HepG2 (cell line): ENCODE measurements around the gene SRPRB. TPM values are rescaled to one million over a fixed set of nuclear protein-coding genes. Genes with fewer than 3 reads are reported as not detected.

ENCODE experiments used
- ATAC-seq: fragments of 200-7000 bp; cut with Tn5 transposase; 3 replicates; pipeline ENCODE4 v1.9.1; 2020; ENCODE audit warnings: mild to moderate bottlenecking, moderate library complexity
- BruUV-seq: library from RNA; stranded (reverse); fragments of 400-500 nt; replicated peaks from 2 replicates; lab custom pipeline; 2021; lab: Mats Ljungman, UMichigan
- CTCF ChIA-PET: fragments of 300-600 bp; formaldehyde crosslinking; extraction: SDS; loops from one replicate; lab custom pipeline; 2021; ENCODE audit warnings: low total read pairs, inconsistent platforms, low intra/inter-chr PET ratio; lab: Yijun Ruan, JAX
- POLR2A ChIA-PET: fragments of 350-600 bp; sonication (Branson Sonifier 250); formaldehyde crosslinking; loops from one replicate; lab custom pipeline; 2020; ENCODE audit warnings: antibody characterized with exemption, inconsistent platforms; lab: Yijun Ruan, JAX
- DNase-seq: peaks from one replicate; pipeline ENCODE4 v3.0.0-alpha.2; 2015; ENCODE audit warnings: low spot score
- FAIRE-seq: peaks from 3 replicates; lab custom pipeline; 2011; peaks lifted over from hg19 to GRCh38; lab: Jason Lieb, UNC
- H2AFZ ChIP-seq: one replicate; pipeline ENCODE4 v1.6.1; 2011; ENCODE audit warnings: low read length, inconsistent platforms
- H3K27ac ChIP-seq: fragments of 300-600 bp; 3 replicates; pipeline ENCODE4 v1.8.0; 2011; ENCODE audit warnings: mixed run types, mild to moderate bottlenecking, mixed read lengths, low read length, inconsistent platforms; ENCODE audit not compliant: insufficient read depth; ENCODE audit errors: extremely low read length
- H3K27me3 ChIP-seq, 2 experiments: fragments of 200-600 bp in 1 of 2; 2 replicates in 1 of 2; 3 replicates in 1 of 2; pipeline versions ENCODE4 v1.6.0 to v1.8.0; 2011; ENCODE audit warnings: low read length in 2 of 2, mild to moderate bottlenecking in 2 of 2, moderate library complexity in 2 of 2, inconsistent platforms in 1 of 2; ENCODE audit not compliant: insufficient read depth in 2 of 2, control insufficient read depth in 1 of 2
- H3K36me3 ChIP-seq, 2 experiments: fragments of 200-600 bp in 1 of 2; replicated peaks in 1 of 2; 2 replicates in 1 of 2; 3 replicates in 1 of 2; pipeline versions ENCODE4 v1.5.1 to v1.8.0; 2011; ENCODE audit warnings: low read length in 2 of 2, inconsistent platforms in 1 of 2; ENCODE audit not compliant: insufficient read depth in 2 of 2, control insufficient read depth in 1 of 2
- H3K4me1 ChIP-seq: 2 replicates; pipeline ENCODE4 v1.5.1; 2012; ENCODE audit warnings: low read length, inconsistent platforms; ENCODE audit not compliant: insufficient read depth
- H3K4me2 ChIP-seq: 2 replicates; pipeline ENCODE4 v1.6.0; 2011; ENCODE audit warnings: low read depth, low read length, inconsistent platforms
- H3K4me3 ChIP-seq, 3 experiments: fragments of 200-600 bp in 1 of 3; sonication (generic), shearing (Covaris generic) in 1 of 3; replicated peaks in 1 of 3; 2 replicates each; pipeline ENCODE4 v1.5.1; 2011 to 2016; ENCODE audit warnings: low read length in 3 of 3, inconsistent platforms in 2 of 3, low read depth in 2 of 3, mild to moderate bottlenecking in 2 of 3, control low read depth in 1 of 3, mixed read lengths in 1 of 3; ENCODE audit not compliant: insufficient read depth in 1 of 3
- H3K79me2 ChIP-seq: one replicate; pipeline ENCODE4 v1.6.1; 2011; ENCODE audit warnings: low read length, inconsistent platforms; ENCODE audit not compliant: insufficient read depth
- H3K9ac ChIP-seq: 2 replicates; pipeline ENCODE4 v1.6.0; 2011; ENCODE audit warnings: mild to moderate bottlenecking, low read depth, low read length, inconsistent platforms; ENCODE audit not compliant: insufficient read depth
- H3K9me3 ChIP-seq: 2 replicates; pipeline ENCODE4 v1.5.1; 2012; ENCODE audit warnings: mild to moderate bottlenecking, low read length
- H4K20me1 ChIP-seq: 2 replicates; pipeline ENCODE4 v1.6.0; 2011; ENCODE audit warnings: inconsistent platforms, mild to moderate bottlenecking, low read length, moderate library complexity; ENCODE audit not compliant: insufficient read depth
- ETV6 ChIP-seq: sonication (generic); formaldehyde crosslinking; conservative IDR thresholded peaks from 2 replicates; pipeline ENCODE4 v1.4.0; 2020; ENCODE audit warnings: missing genetic modification reagents
- HDAC6 ChIP-seq: fragments of 200-600 bp; sonication (generic); IDR thresholded peaks from 2 replicates; pipeline ENCODE4 v1.7.0; 2017; ENCODE audit warnings: mild to moderate bottlenecking, antibody characterized with exemption, low read length, low read depth
- HES4 ChIP-seq: sonication (generic); formaldehyde crosslinking; IDR thresholded peaks from 2 replicates; pipeline ENCODE4 v1.9.0; 2021; ENCODE audit warnings: mild to moderate bottlenecking, missing genetic modification reagents, borderline replicate concordance
- MED13 ChIP-seq: sonication (generic); formaldehyde crosslinking; IDR thresholded peaks from 2 replicates; pipeline ENCODE4 v1.5.0; 2020; ENCODE audit warnings: missing genetic modification reagents
- MTF1 ChIP-seq: sonication (generic); formaldehyde crosslinking; IDR thresholded peaks from 2 replicates; pipeline ENCODE4 v1.5.0; 2020; ENCODE audit warnings: missing genetic modification reagents
- MYNN ChIP-seq: sonication (generic); formaldehyde crosslinking; IDR thresholded peaks from 2 replicates; pipeline ENCODE4 v1.4.0; 2020; ENCODE audit warnings: mild to moderate bottlenecking, low read depth, missing genetic modification reagents
- SMAD1 ChIP-seq: sonication (generic); formaldehyde crosslinking; IDR thresholded peaks from 2 replicates; pipeline ENCODE4 v1.4.0; 2020; ENCODE audit warnings: missing genetic modification reagents, low read depth, mild to moderate bottlenecking, borderline replicate concordance
- SP140L ChIP-seq: sonication (generic); formaldehyde crosslinking; IDR thresholded peaks from 2 replicates; pipeline ENCODE4 v1.4.0; 2020; ENCODE audit warnings: missing genetic modification reagents, borderline replicate concordance
- SP4 ChIP-seq: sonication (generic); formaldehyde crosslinking; IDR thresholded peaks from 2 replicates; pipeline ENCODE4 v1.8.1; 2023; ENCODE audit warnings: mild to moderate bottlenecking, missing genetic modification reagents
- XBP1 ChIP-seq: sonication (generic); formaldehyde crosslinking; IDR thresholded peaks from 2 replicates; pipeline ENCODE4 v1.5.0; 2020; ENCODE audit warnings: missing genetic modification reagents
- ZFP1 ChIP-seq: IDR thresholded peaks from 2 replicates; pipeline ENCODE4 v1.6.1; 2016
- ZMYM2 ChIP-seq: sonication (generic); formaldehyde crosslinking; IDR thresholded peaks from 2 replicates; pipeline ENCODE4 v1.8.0; 2022; ENCODE audit warnings: mild to moderate bottlenecking, missing genetic modification reagents
- ZNF609 ChIP-seq: sonication (generic); formaldehyde crosslinking; IDR thresholded peaks from 2 replicates; pipeline ENCODE4 v1.4.0; 2020; ENCODE audit warnings: mild to moderate bottlenecking, missing genetic modification reagents, borderline replicate concordance
- WGBS: methylation state at CpG from one replicate; pipeline ENCODE4 v1.1.6; 2017; ENCODE audit warnings: low lambda C conversion rate; 5-methylcytosine and 5-hydroxymethylcytosine counted together
- in situ Hi-C: cut with HindIII; loops from 2 replicates; pipeline ENCODE4 v1.10.0; 2017; ENCODE audit warnings: low pct_unique_long_range_greater_than_20kb; ENCODE audit not compliant: extremely low pct_ligation_motif_present
- intact Hi-C: fragments of 100-400 bp; cut with micrococcal nuclease; formaldehyde crosslinking; loops from one replicate; pipeline ENCODE4 v1.10.0; 2022; ENCODE audit not compliant: unreplicated experiment
- polyA plus RNA-seq, 8 experiments: library from polyadenylated mRNA; depleted of rRNA in 3 of 8; stranded (reverse) in 7 of 8; unstranded in 1 of 8; fragments of >200 nt; fragmentation: Illumina TruSeq in 4 of 8; extraction: Trizol in 4 of 8; gene quantifications; 2 replicates each; pipeline versions ENCODE4 v1.2.1 to v1.2.3, GENCODE V29; 2011 to 2016; ENCODE audit warnings: low read depth in 4 of 8, missing spikeins in 1 of 8, mixed read lengths in 1 of 8; ENCODE audit not compliant: insufficient read depth in 1 of 8
- total RNA-seq, 5 experiments: library from RNA; depleted of rRNA; stranded (reverse); fragments of >200 nt; fragmentation: Illumina TruSeq; extraction: Trizol; gene quantifications; 2 replicates each; pipeline ENCODE4 v1.2.3, GENCODE V29; 2016; ENCODE audit warnings: low read depth in 1 of 5
- TF ChIP-seq, protein P1 (sequence below): sonication (generic); formaldehyde crosslinking; IDR thresholded peaks from 2 replicates; pipeline ENCODE4 v1.4.0; 2020; ENCODE audit warnings: low read depth, missing genetic modification reagents

Gene SRPRB
- total and polyA plus RNA-seq, 2 of the 13 experiments (the other 11 are each of a cell fraction or from before 2014, with no cell fraction given): 41.0 to 111 TPM

- TF ChIP-seq, protein P1, sequence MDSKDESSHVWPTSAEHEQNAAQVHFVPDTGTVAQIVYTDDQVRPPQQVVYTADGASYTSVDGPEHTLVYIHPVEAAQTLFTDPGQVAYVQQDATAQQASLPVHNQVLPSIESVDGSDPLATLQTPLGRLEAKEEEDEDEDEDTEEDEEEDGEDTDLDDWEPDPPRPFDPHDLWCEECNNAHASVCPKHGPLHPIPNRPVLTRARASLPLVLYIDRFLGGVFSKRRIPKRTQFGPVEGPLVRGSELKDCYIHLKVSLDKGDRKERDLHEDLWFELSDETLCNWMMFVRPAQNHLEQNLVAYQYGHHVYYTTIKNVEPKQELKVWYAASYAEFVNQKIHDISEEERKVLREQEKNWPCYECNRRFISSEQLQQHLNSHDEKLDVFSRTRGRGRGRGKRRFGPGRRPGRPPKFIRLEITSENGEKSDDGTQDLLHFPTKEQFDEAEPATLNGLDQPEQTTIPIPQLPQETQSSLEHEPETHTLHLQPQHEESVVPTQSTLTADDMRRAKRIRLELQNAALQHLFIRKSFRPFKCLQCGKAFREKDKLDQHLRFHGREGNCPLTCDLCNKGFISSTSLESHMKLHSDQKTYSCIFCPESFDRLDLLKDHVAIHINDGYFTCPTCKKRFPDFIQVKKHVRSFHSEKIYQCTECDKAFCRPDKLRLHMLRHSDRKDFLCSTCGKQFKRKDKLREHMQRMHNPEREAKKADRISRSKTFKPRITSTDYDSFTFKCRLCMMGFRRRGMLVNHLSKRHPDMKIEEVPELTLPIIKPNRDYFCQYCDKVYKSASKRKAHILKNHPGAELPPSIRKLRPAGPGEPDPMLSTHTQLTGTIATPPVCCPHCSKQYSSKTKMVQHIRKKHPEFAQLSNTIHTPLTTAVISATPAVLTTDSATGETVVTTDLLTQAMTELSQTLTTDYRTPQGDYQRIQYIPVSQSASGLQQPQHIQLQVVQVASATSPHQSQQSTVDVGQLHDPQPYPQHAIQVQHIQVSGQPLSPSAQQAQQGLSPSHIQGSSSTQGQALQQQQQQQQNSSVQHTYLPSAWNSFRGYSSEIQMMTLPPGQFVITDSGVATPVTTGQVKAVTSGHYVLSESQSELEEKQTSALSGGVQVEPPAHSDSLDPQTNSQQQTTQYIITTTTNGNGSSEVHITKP (CRISPR knock-in tag): no peak
Measured at GRCh38 chr3:133853063-133853924, 47.7 kb downstream of the SRPRB start (continued).

- Histone ChIP-seq H3K79me2 (no peaks in the 10 kb centered on the region), H3K9ac (no peak overlapping the region), H4K20me1 (no peaks in the 10 kb centered on the region), H2AFZ (no peak overlapping the region), H3K4me1 (no peaks in the 10 kb centered on the region), H3K9me3 (no peaks in the 10 kb centered on the region), H3K27me3 (peaks cover 7 to 46% of the 10 kb centered on the region in 2 experiments; a peak in 4 of 5 replicates), H3K36me3 (no peaks in the 10 kb centered on the region), H3K4me2 (no peak overlapping the region), H3K4me3 (no peak overlapping the region), H3K27ac (no peak overlapping the region)
- no peak for DNase-seq
- FAIRE-seq: no peak
- intact Hi-C loops: no loop called here
- POLR2A ChIA-PET: no interaction called here
- BruUV-seq: no TSS peak
- in situ Hi-C loops: no loop called here
- WGBS: 0% methylated on average over 2 of the region's 2 CpGs
- no peak for ATAC-seq
- CTCF ChIA-PET: no interaction called here
- no peak for TF ChIP-seq SMAD1 (CRISPR knock-in tag)
- TF ChIP-seq ZMYM2 (CRISPR knock-in tag): no peak
- no peak for TF ChIP-seq ZNF609 (CRISPR knock-in tag)
- no peak for TF ChIP-seq MED13 (CRISPR knock-in tag)
- no peak for TF ChIP-seq SP4 (CRISPR knock-in tag)
- no peak for TF ChIP-seq SP140L (CRISPR knock-in tag)
- TF ChIP-seq MYNN (CRISPR knock-in tag): no peak
- no peak for TF ChIP-seq MTF1 (CRISPR knock-in tag)
- no peak for TF ChIP-seq ETV6 (CRISPR knock-in tag)
- no peak for TF ChIP-seq HDAC6
- no peak for TF ChIP-seq ZFP1 (CRISPR knock-in tag)
- TF ChIP-seq XBP1 (CRISPR knock-in tag): no peak
- no peak for TF ChIP-seq HES4 (CRISPR knock-in tag)
Measured at GRCh38 chr3:133853925-133854227, 48.3 kb downstream of the SRPRB start.
